ENCODE results near the gene UBE2Q2. TPM values are rescaled to one million over a fixed set of nuclear protein-coding genes. Genes with fewer than 3 reads are reported as not detected.
A peak's percentile ranks its signal among the peaks of the same experiment; 100 is the strongest.
"Not testable (repeated sequence)": the region's sequence is repeated elsewhere in the genome, so short reads cannot be mapped to it uniquely, and the experiment has no call there.

UBE2Q2 gene
- polyA plus RNA-seq, 1 donor (not counting 4 experiments of a cell fraction or from before 2014, with no cell fraction given), result 33.9 TPM

DNA sequence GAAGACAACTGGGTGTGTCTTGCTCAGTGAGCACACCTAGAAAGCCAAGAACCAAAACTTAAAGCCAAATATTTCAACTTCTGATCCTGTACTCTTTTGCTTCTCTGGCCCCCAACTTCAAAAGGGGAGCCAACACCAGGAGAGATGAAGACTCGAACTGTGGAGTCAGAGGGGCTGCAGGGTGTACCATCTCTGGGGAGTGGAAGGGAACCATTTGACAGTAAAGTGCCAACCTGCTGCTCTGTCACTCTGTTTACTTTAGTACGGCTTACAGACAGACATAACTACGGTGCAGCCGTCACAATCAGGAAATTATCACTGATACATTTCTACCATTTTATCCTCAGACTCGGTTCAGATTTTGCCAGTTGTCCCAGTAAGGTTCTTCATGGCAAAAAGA lies 62.0 kb downstream of the UBE2Q2 start:
- peak overlapping the region; percentile 33 for H3K27ac ChIP-seq (ENCODE audit: control insufficient read depth, insufficient read depth, low read length)
- no peaks in the 10 kb centered on the region for H3K27me3 ChIP-seq (ENCODE audit: control insufficient read depth, extremely low read depth, insufficient read depth, low read length)
- H4K20me1 ChIP-seq (ENCODE audit: control insufficient read depth, extremely low read depth, insufficient read depth, low read length), result peaks cover 3% of the 10 kb centered on the region
- FAIRE-seq (no peak), DNase-seq (ENCODE audit: low read depth, low spot score) (no peak)
- H3K4me3 ChIP-seq (ENCODE audit: control insufficient read depth in 2 of 3, extremely low read depth in 1 of 3, insufficient read depth in 2 of 3, low read depth in 1 of 3, low read length in 3 of 3), result peak overlapping the region; percentile 20 to 69 (median 59)
- no peaks in the 10 kb centered on the region for H3K9me3 ChIP-seq (ENCODE audit: control insufficient read depth, low read depth, low read length)
- peaks cover 62% of the 10 kb centered on the region for H3K79me2 ChIP-seq (ENCODE audit: control insufficient read depth, insufficient read depth, low read length)
- peak overlapping the region; percentile 39 for H3K9ac ChIP-seq (ENCODE audit: control insufficient read depth, extremely low read depth, insufficient read depth, low read length)
- no peak overlapping the region for H2AFZ ChIP-seq (ENCODE audit: control insufficient read depth, low read length)
- H3K36me3 ChIP-seq (ENCODE audit: control insufficient read depth in 2 of 2, extremely low read depth in 1 of 2, insufficient read depth in 2 of 2, low read length in 2 of 2), result peaks cover 12 to 18% of the 10 kb centered on the region in 2 experiments
- no peak for TF ChIP-seq EZH2 (IDR thresholded peaks at IDR 0.05; ENCODE audit: low read length)
- TF ChIP-seq, protein P1, sequence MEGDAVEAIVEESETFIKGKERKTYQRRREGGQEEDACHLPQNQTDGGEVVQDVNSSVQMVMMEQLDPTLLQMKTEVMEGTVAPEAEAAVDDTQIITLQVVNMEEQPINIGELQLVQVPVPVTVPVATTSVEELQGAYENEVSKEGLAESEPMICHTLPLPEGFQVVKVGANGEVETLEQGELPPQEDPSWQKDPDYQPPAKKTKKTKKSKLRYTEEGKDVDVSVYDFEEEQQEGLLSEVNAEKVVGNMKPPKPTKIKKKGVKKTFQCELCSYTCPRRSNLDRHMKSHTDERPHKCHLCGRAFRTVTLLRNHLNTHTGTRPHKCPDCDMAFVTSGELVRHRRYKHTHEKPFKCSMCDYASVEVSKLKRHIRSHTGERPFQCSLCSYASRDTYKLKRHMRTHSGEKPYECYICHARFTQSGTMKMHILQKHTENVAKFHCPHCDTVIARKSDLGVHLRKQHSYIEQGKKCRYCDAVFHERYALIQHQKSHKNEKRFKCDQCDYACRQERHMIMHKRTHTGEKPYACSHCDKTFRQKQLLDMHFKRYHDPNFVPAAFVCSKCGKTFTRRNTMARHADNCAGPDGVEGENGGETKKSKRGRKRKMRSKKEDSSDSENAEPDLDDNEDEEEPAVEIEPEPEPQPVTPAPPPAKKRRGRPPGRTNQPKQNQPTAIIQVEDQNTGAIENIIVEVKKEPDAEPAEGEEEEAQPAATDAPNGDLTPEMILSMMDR (optimal IDR thresholded peaks at IDR 0.05 in 1 of 3, IDR thresholded peaks at IDR 0.05 in 1 of 3, conservative IDR thresholded peaks at IDR 0.05 in 1 of 3; ENCODE audit: extremely low read depth in 1 of 3, insufficient read depth in 2 of 3, low read length in 3 of 3), result no peak
- peaks cover 16% of the 10 kb centered on the region for H3K4me1 ChIP-seq (ENCODE audit: control insufficient read depth, extremely low read depth, insufficient read depth, low read length)
- H3K4me2 ChIP-seq (ENCODE audit: control insufficient read depth, extremely low read depth, insufficient read depth, low read depth, low read length), result peak overlapping the region; percentile 86
- H3K9me1 ChIP-seq (ENCODE audit: control insufficient read depth, extremely low read depth, insufficient read depth, low read length), result peaks cover 2% of the 10 kb centered on the region
- dilution Hi-C loops (cut with MboI; ENCODE audit: extremely low pct_ligation_motif_present, low sequenced_read_pairs), result no loop called here

DNA sequence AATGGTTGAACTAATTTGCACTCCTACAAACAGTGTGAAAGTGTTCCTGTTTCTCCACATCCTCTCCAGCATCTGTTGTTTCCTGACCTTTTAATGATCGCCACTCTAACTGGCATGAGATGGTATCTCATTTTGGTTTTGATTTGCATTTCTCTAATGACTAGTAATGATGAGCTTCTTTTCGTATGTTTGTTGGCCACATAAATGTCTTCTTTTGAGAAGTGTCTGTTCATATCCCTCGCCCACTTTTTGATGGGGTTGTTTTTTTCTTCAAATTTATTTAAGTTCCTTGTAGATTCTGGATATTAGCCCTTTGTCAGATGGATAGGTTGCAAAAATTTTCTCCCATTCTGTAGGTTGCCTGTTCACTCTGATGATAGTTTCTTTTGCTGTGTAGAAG lies 67.1 kb downstream of the UBE2Q2 start:
- H3K4me2 ChIP-seq (ENCODE audit: control insufficient read depth, extremely low read depth, insufficient read depth, low read depth, low read length); H3K4me1 ChIP-seq (ENCODE audit: control insufficient read depth, extremely low read depth, insufficient read depth, low read length); H3K9ac ChIP-seq (ENCODE audit: control insufficient read depth, extremely low read depth, insufficient read depth, low read length); H2AFZ ChIP-seq (ENCODE audit: control insufficient read depth, low read length); FAIRE-seq; H3K9me3 ChIP-seq (ENCODE audit: control insufficient read depth, low read depth, low read length); DNase-seq (ENCODE audit: low read depth, low spot score); dilution Hi-C loops (cut with MboI; ENCODE audit: extremely low pct_ligation_motif_present, low sequenced_read_pairs); H3K27ac ChIP-seq (ENCODE audit: control insufficient read depth, insufficient read depth, low read length); H3K4me3 ChIP-seq (ENCODE audit: control insufficient read depth in 2 of 3, extremely low read depth in 1 of 3, insufficient read depth in 2 of 3, low read depth in 1 of 3, low read length in 3 of 3); H3K27me3 ChIP-seq (ENCODE audit: control insufficient read depth, extremely low read depth, insufficient read depth, low read length); H4K20me1 ChIP-seq (ENCODE audit: control insufficient read depth, extremely low read depth, insufficient read depth, low read length); H3K9me1 ChIP-seq (ENCODE audit: control insufficient read depth, extremely low read depth, insufficient read depth, low read length): not testable (repeated sequence)
- peaks cover 91% of the 10 kb centered on the region for H3K79me2 ChIP-seq (ENCODE audit: control insufficient read depth, insufficient read depth, low read length)
- H3K36me3 ChIP-seq (ENCODE audit: control insufficient read depth in 2 of 2, extremely low read depth in 1 of 2, insufficient read depth in 2 of 2, low read length in 2 of 2), result peaks cover 18 to 23% of the 10 kb centered on the region in 2 experiments

DNA sequence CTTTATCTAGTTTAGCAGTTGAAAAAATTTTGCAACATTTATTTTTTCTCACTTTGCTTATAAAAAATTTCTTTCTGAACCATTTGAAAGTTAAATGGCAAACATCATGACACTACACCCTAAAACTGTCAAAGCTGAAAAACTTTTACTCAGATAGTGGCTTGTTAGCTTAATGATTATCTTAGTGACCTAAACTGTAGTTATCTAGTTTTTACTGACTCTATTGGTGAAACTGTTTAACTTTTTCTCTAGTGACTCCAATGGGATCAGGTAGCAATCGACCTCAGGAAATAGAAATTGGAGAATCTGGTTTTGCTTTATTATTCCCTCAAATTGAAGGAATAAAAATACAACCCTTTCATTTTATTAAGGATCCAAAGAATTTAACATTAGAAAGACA lies 73.7 kb downstream of the UBE2Q2 start:
- peaks cover 58% of the 10 kb centered on the region for H3K79me2 ChIP-seq (ENCODE audit: control insufficient read depth, insufficient read depth, low read length)
- H2AFZ ChIP-seq (ENCODE audit: control insufficient read depth, low read length), result no peak overlapping the region
- H3K9ac ChIP-seq (ENCODE audit: control insufficient read depth, extremely low read depth, insufficient read depth, low read length), result no peak overlapping the region
- DNase-seq (ENCODE audit: low read depth, low spot score), result no peak
- peaks cover 1% of the 10 kb centered on the region for H3K4me1 ChIP-seq (ENCODE audit: control insufficient read depth, extremely low read depth, insufficient read depth, low read length)
- peaks cover 15 to 33% of the 10 kb centered on the region in 2 experiments for H3K36me3 ChIP-seq (ENCODE audit: control insufficient read depth in 2 of 2, extremely low read depth in 1 of 2, insufficient read depth in 2 of 2, low read length in 2 of 2)
- no peaks in the 10 kb centered on the region for H3K9me3 ChIP-seq (ENCODE audit: control insufficient read depth, low read depth, low read length)
- H3K27me3 ChIP-seq (ENCODE audit: control insufficient read depth, extremely low read depth, insufficient read depth, low read length), result no peaks in the 10 kb centered on the region
- H3K4me3 ChIP-seq (ENCODE audit: control insufficient read depth in 2 of 3, extremely low read depth in 1 of 3, insufficient read depth in 2 of 3, low read depth in 1 of 3, low read length in 3 of 3), result no peak overlapping the region
- no peak overlapping the region for H3K27ac ChIP-seq (ENCODE audit: control insufficient read depth, insufficient read depth, low read length)
- FAIRE-seq, result no peak
- peaks cover under 1% of the 10 kb centered on the region for H3K9me1 ChIP-seq (ENCODE audit: control insufficient read depth, extremely low read depth, insufficient read depth, low read length)
- no peak overlapping the region for H3K4me2 ChIP-seq (ENCODE audit: control insufficient read depth, extremely low read depth, insufficient read depth, low read depth, low read length)
- dilution Hi-C loops (cut with MboI; ENCODE audit: extremely low pct_ligation_motif_present, low sequenced_read_pairs), result no loop called here
- TF ChIP-seq, protein P1 (optimal IDR thresholded peaks at IDR 0.05 in 1 of 3, IDR thresholded peaks at IDR 0.05 in 1 of 3, conservative IDR thresholded peaks at IDR 0.05 in 1 of 3; ENCODE audit: extremely low read depth in 1 of 3, insufficient read depth in 2 of 3, low read length in 3 of 3), result no peak
- TF ChIP-seq EZH2 (IDR thresholded peaks at IDR 0.05; ENCODE audit: low read length), result no peak
- H4K20me1 ChIP-seq (ENCODE audit: control insufficient read depth, extremely low read depth, insufficient read depth, low read length), result peaks cover 3% of the 10 kb centered on the region

Measured in keratinocyte (primary cell).